Skin epidermis (tissue), 12 donors: ENCODE data around the gene NOXA1.
A peak's percentile ranks its signal among the peaks of the same experiment; 100 is the strongest.
"Not testable (repeated sequence)": the region's sequence is repeated elsewhere in the genome, so short reads cannot be mapped to it uniquely, and the experiment has no call there.

Experiments
- H3K27ac ChIP-seq, 21 experiments: fragments of 200-600 bp; sonication (generic) in 11 of 21; one replicate each; pipeline ENCODE4 v1.5.0; 2020; ENCODE audit warnings: mild to moderate bottlenecking in 3 of 21, inconsistent platforms in 2 of 21, moderate library complexity in 2 of 21
- H3K4me3 ChIP-seq, 7 experiments: fragments of 200-600 bp; sonication (generic) in 2 of 7; one replicate each; pipeline ENCODE4 v1.5.0; 2020; ENCODE audit warnings: inconsistent platforms in 2 of 7, mild to moderate bottlenecking in 2 of 7, moderate library complexity in 1 of 7

The NOXA1 gene

DNA sequence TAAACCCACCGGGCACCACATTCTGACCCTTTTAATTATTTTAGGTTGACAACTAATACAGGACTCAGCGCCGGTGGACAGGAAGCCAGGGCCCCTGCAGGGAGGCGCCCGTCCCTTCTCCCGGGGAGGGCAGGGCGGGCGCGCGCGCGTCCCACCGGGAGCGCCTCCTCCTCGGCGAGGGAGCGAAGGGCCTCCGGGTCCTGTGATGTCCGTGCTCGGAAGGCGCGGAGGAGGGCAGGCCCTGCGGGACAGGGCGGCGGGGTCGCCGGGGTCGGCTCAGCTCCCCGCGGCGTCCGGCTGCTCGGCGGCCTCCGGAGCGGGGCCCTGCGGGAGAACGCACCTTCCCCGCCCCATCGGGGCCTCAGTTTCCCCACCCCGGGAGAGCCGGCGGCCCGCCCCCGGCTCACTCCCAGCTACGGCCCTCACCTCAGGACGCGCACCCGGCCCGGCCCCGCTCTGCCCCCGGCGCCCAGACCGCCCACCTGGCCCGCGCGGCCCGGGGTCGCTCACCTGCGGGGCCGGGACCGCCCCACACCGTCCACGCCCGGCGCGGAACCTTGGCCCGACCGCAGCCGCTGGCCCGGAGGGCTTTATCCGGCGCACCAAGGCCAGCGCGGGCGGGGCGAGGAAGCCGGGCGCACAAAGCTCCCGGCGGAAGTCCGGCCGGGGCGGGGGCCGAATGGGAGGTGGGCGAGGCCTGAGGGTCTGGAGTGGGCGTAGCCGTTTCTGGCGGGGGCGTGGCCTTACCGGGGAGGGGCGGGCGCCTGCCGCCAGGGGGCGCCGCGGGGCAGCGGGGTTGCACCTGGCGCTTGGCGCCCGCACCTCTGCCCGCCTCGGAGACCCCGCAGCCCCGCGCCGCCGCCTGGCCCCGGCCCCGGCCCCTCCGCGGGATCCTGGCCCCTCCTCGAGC, at the start of gene NOXA1, which contains the start of gene EXD3:
NOXA1 (plus strand) TSS at position 790 of the 910 bp plus-strand sequence. CDS start 137 bp downstream, outside the sequence.
EXD3 (minus strand) TSS at position 559 of the 910 bp plus-strand sequence. CDS start 27,805 bp downstream, outside the sequence.
- peak within 1 kb of the TSS; percentile 57 to 100 (median 94) for H3K4me3 ChIP-seq
- peak within 1 kb of the TSS; percentile 42 to 90 (median 84) for H3K27ac ChIP-seq

DNA sequence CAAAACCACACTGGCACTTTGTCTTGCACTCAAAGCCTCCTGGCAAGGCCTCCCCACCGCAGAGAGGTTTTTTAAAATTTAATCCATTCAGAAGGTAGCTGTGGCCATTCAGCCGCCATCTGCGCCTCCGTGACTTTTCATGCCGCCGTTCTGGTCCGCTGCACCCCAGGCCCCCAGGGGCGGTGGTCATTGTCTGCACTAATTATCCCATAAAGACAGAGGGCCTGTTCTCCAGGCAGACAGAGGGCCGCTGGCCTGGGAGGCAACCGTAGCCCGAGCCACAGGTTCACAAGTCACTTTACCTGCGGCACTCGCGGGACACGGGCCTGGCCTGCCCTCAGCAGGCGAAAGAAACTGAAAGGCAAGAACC, 49.6 kb upstream of the NOXA1 start:
- Histone ChIP-seq H3K27ac (no peak overlapping the region), H3K4me3 (no peak overlapping the region)

DNA sequence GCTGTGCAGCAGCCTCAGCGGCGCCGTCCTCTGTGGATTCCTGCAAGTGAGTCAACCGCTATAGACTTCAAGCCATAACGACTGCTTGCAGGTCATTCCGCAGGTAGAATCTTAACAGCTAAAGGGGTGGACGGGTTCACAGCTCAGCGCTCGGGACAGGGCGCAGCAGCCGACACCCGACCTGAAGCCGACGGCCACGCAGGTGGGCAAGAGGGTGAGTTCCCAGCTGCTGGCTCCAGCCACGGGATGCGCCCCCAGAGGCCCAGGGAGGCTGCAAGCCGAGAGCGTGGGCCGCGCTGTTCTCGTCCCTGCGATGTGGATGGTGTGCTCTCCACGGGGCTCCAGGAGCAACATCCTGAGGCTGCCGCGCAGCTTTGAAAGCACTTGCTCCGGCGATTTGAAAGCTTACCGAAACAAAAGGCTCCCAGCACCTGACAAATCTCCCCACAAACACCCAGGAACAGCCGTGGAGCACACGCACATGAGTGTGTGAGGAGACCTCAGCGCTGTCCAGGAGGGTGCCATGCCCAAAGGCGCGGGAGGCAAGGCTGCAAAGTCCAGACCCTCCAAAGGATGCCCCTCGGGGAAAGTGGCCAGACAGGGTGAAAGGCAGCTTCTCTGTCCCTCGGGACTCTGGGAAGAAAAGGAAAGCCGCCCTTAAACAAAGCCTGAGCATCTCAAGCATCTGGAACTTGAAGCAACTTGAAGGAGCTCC, 48.9 kb upstream of the NOXA1 start:
- Histone ChIP-seq H3K4me3 (no peak overlapping the region), H3K27ac (no peak overlapping the region)

GRCh38 chr9:137375321-137376058, 47.7 kb upstream of the NOXA1 start:
- no peak overlapping the region for H3K4me3 ChIP-seq
- no peak overlapping the region for H3K27ac ChIP-seq

DNA sequence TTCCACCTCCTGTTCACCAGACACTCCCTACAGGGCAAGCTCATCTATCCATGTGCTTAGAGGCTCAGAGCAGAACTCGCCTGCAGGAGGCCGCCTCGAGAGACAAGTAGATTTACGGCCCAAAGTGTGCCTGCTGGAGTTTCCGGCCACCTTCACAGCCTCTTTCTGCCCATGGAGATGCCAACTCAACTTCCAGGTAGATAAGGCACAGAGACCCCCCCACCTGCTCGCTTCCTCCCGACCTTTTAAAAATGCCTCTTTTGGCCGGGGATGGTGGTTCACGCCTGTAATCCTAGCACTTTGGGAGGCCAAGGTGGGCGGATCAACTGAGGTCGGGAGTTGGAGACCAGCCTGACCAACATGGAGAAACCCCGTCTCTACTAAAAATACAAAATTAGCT, 46.8 kb upstream of the NOXA1 start:
- no peak overlapping the region for H3K27ac ChIP-seq
- H3K4me3 ChIP-seq, result no peak overlapping the region

- not testable (repeated sequence) for H3K27ac ChIP-seq, H3K4me3 ChIP-seq
Observed at GRCh38 chr9:137378688-137379410, 44.3 kb upstream of the NOXA1 start.

- H3K4me3 ChIP-seq, result no peak overlapping the region
- no peak overlapping the region for H3K27ac ChIP-seq
Observed at GRCh38 chr9:137379761-137380161, 43.4 kb upstream of the NOXA1 start.

DNA sequence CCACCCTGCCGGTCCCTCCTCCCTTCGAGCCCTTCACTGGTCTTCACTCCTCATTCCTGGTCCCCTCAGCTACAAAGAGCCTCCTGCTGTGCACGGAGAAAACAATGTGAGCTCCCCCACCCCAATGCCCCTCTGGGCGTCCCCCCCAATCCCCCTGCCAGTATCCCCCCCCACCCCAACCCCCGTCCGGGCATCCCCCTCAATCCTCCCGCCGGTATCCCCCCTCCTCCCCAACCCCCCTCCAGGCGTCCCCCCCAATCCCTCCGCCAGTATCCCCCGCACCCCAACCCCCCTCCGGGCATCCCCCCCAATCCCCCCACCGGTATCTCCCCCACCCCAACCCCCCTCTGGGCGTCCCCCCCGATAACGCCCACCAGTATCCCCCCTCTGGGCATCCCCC, 43.0 kb upstream of the NOXA1 start:
- H3K27ac ChIP-seq, result no peak overlapping the region
- H3K4me3 ChIP-seq, result no peak overlapping the region

DNA sequence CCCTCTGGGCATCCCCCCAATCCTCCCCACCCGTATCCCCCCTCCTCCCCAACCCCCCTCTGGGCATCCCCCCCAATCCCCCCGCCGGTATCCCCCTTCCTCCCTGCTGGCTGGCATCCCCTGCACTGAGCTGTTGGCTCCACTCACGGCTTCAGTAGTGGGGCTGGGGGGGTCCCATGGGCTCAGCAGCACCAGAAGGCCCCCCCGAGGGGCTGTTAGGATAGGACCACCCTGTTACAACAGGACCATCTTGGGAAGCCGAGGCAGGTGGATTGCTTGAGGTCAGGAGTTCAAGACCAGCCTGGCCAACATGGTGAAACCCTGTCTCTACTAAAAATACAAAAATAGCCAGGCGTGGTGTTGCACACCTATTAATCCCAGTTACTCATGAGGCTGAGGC, 42.6 kb upstream of the NOXA1 start:
- Histone ChIP-seq H3K4me3 (no peak overlapping the region), H3K27ac (no peak overlapping the region)

GRCh38 chr9:137381501-137382443, 41.4 kb upstream of the NOXA1 start:
- Histone ChIP-seq H3K4me3 (no peak overlapping the region), H3K27ac (no peak overlapping the region)

GRCh38 chr9:137382444-137383080, 40.6 kb upstream of the NOXA1 start:
- Histone ChIP-seq H3K27ac (no peak overlapping the region), H3K4me3 (no peak overlapping the region)

DNA sequence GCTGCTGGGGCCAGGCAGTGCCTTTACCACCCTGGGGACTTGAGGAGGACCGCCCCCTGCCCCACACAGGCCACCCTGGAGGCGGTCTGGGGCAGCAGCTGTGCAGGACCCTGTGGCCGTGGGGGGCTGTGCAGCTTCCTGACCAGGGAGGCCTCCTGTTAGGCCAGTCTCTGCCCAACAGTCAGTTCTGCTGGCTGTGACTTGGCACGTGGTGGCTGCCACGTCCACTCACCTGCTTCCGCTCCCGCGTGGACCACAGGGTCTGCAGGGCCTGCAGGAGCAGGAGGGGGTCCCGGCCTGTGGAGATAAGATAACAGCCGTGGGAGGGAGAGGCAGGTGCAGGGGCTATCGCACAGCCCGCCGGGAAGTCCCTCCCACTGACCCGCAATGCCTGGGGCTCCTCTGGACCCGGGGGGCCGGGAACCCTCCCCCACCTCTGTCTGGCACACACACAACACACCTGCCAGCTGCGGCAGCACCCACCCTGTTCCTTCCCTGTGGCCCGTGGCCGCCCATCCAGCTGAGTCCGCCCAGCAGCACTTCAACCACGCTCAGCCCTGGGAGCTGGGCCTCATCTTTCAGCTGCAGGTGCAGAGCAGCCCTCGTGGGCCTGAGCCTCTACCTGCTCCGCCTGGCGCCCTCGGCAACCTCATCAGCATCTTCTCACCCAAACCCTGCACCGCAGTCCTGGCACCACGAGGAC, 40.0 kb upstream of the NOXA1 start:
- Histone ChIP-seq H3K27ac (no peak overlapping the region), H3K4me3 (no peak overlapping the region)

DNA sequence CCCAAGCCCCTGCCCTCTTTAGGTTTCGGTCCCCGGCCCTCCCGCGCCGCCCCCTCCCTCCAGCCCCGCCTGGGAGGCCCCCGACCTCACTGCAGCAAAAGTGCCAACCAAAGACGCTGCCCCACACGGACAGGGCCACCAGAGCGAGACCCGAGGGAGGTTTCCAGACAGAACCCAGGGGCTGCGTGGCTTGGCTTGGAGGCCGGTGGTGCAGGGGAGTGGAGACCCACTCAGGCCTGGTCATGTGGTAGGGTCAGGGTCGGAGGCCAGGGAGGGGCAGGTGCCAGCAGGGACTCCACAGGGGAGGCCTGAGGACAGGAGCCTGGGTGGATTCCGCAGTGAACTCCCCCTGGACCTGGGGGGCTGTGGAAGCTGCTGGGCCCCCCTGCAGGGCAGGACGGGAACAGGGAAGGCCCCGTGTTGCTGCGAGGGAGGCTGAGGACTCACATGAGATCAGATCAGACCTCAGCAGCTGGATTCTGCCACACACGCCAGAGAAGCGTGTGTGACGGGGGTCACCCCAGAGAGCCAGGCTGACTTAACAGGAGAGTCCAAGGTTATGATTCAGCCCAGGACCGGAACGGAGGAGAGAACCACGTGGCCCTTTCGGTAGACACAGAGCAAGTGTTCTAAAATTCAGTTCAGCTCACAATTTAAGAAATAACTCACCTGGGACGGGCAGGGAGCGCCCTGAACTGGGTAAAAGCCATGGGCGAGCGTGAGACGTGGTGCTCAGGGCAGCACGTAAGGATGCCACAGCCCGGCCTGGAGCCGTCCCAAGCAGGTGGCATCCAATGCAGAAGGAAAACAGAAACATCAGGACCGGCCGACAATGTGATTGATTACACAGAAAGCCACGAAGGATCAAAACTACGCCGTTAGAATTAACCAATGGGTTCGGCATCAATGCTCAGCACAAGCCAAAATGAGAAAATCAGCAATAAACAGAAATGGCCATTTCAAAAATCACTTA, 39.1 kb upstream of the NOXA1 start:
- H3K27ac ChIP-seq, result no peak overlapping the region

GRCh38 chr9:137385061-137385655, 38.0 kb upstream of the NOXA1 start:
- Histone ChIP-seq H3K27ac (no peak overlapping the region), H3K4me3 (no peak overlapping the region)

More for the DNA sequence above, 39.1 kb upstream of the NOXA1 start:
- no peak overlapping the region for H3K4me3 ChIP-seq

DNA sequence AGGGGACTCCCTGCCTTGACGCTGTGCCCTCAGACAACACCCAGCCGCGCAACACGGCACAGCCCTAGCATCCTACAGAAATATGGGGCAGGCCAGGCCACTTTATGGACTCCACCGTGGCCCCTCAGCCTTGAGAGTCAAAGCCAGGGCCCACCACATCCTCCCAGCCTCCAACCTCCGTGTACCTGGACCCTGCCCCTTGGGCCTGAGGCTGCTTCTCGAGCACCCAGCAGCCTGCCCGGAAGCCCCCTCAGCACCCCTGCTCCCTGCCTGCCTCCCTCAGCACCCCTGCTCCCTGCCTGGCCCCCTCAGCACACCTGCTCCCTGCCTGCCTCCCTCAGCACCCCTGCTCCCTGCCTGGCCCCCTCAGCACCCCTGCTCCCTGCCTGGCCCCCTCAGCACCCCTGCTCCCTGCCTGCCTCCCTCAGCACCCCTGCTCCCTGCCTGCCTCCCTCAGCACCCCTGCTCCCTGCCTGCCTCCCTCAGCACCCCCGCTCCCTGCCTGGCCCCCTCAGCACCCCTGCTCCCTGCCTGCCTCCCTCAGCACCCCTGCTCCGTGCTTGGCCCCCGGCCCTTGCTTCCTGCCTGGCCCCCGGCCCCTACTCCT, 36.6 kb upstream of the NOXA1 start:
- not testable (repeated sequence) for H3K4me3 ChIP-seq
- H3K27ac ChIP-seq, result peak overlapping the region in 17 of 21 experiments; percentile 15 to 91 (median 68)
